SK-N-MC (cell line): Measurements from ENCODE around the gene PCMT1.

Source experiments
- EZH2 ChIP-seq: fragments of 200-600 bp; sonication (generic); IDR thresholded peaks from one replicate; pipeline ENCODE4 v1.6.1; 2017; ENCODE audit warnings: antibody characterized with exemption
- FOXP2 ChIP-seq: optimal IDR thresholded peaks from 2 replicates; pipeline ENCODE3; 2011; ENCODE audit warnings: mild to moderate bottlenecking, moderate library complexity; ENCODE audit not compliant: insufficient read depth; ENCODE audit errors: extremely low read length, control extremely low read depth
- POLR2AphosphoS5 ChIP-seq: IDR thresholded peaks from 2 replicates; pipeline ENCODE4 v1.6.1; 2012; ENCODE audit warnings: mild to moderate bottlenecking, low read depth, low read length, borderline replicate concordance

- no peak for TF ChIP-seq FOXP2
- no peak for TF ChIP-seq EZH2
- TF ChIP-seq POLR2AphosphoS5 = peak; percentile 84
These were observed at the start of gene PCMT1 for GRCh38 chr6:149749594-149750135.
